Astrocyte (in vitro differentiated cells and primary cell): ENCODE measurements around the gene WWC2. TPM values are rescaled to one million over a fixed set of nuclear protein-coding genes. Genes with fewer than 3 reads are reported as not detected.
A peak's percentile ranks its signal among the peaks of the same experiment; 100 is the strongest.

Source experiments
- DNase-seq: peaks from one replicate; pipeline ENCODE4 v3.0.0-alpha.2; 2010; ENCODE audit warnings: low read depth
- FAIRE-seq: peaks from 2 replicates; lab custom pipeline; 2011; peaks lifted over from hg19 to GRCh38; lab: Jason Lieb, UNC
- H2AFZ ChIP-seq: 2 replicates; pipeline ENCODE4 v1.6.0; 2012; ENCODE audit warnings: low read depth, low read length, inconsistent platforms
- H3K27ac ChIP-seq: 2 replicates; pipeline ENCODE4 v1.5.1; 2011; ENCODE audit warnings: low read depth, low read length, inconsistent platforms
- H3K27me3 ChIP-seq: 2 replicates; pipeline ENCODE4 v1.6.0; 2011; ENCODE audit warnings: low read length, inconsistent platforms; ENCODE audit not compliant: insufficient read depth
- H3K36me3 ChIP-seq: 2 replicates; pipeline ENCODE4 v1.5.1; 2011; ENCODE audit warnings: low read length, inconsistent platforms; ENCODE audit not compliant: insufficient read depth
- H3K4me1 ChIP-seq: 2 replicates; pipeline ENCODE4 v1.5.1; 2011; ENCODE audit warnings: low read length, inconsistent platforms; ENCODE audit not compliant: insufficient read depth
- H3K4me2 ChIP-seq: 2 replicates; pipeline ENCODE4 v1.6.0; 2012; ENCODE audit warnings: low read length, inconsistent platforms
- H3K4me3 ChIP-seq: 2 replicates; pipeline ENCODE4 v1.5.1; 2011; ENCODE audit warnings: low read depth, mild to moderate bottlenecking, low read length, inconsistent platforms; ENCODE audit not compliant: insufficient read depth
- H3K79me2 ChIP-seq: 2 replicates; pipeline ENCODE4 v1.6.0; 2012; ENCODE audit warnings: mild to moderate bottlenecking, low read length, inconsistent platforms; ENCODE audit not compliant: insufficient read depth
- H3K9ac ChIP-seq: 2 replicates; pipeline ENCODE4 v1.6.0; 2012; ENCODE audit warnings: mild to moderate bottlenecking, low read length, inconsistent platforms
- H3K9me3 ChIP-seq: 2 replicates; pipeline ENCODE4 v1.5.1; 2012; ENCODE audit warnings: low read depth, mild to moderate bottlenecking, low read length, inconsistent platforms; ENCODE audit not compliant: insufficient read depth
- H4K20me1 ChIP-seq: 2 replicates; pipeline ENCODE4 v1.6.0; 2012; ENCODE audit warnings: low read length, inconsistent platforms; ENCODE audit not compliant: insufficient read depth
- H3K27ac Mint-ChIP-seq: one replicate; pipeline ENCODE4 v1.8.0; 2021; ENCODE audit warnings: mild to moderate bottlenecking, mixed read lengths; ENCODE audit not compliant: unreplicated experiment
- H3K27me3 Mint-ChIP-seq: one replicate; pipeline ENCODE4 v1.8.0; 2021; ENCODE audit warnings: low read depth, mixed read lengths; ENCODE audit not compliant: unreplicated experiment
- H3K36me3 Mint-ChIP-seq: one replicate; pipeline ENCODE4 v1.8.0; 2021; ENCODE audit warnings: low read depth, mixed read lengths; ENCODE audit not compliant: unreplicated experiment
- H3K4me1 Mint-ChIP-seq: one replicate; pipeline ENCODE4 v1.8.0; 2021; ENCODE audit warnings: low read depth, mixed read lengths; ENCODE audit not compliant: unreplicated experiment
- H3K4me3 Mint-ChIP-seq: one replicate; pipeline ENCODE4 v1.8.0; 2021; ENCODE audit warnings: mild to moderate bottlenecking, moderate library complexity, mixed read lengths; ENCODE audit not compliant: unreplicated experiment
- H3K9me3 Mint-ChIP-seq: one replicate; pipeline ENCODE4 v1.8.0; 2021; ENCODE audit warnings: mild to moderate bottlenecking, mixed read lengths; ENCODE audit not compliant: unreplicated experiment
- CTCF ChIP-seq: IDR thresholded peaks from 2 replicates; pipeline ENCODE4 v1.5.1; 2011; ENCODE audit warnings: low read depth, mild to moderate bottlenecking, inconsistent platforms, low read length, moderate library complexity; ENCODE audit not compliant: insufficient read depth
- EZH2 ChIP-seq: IDR thresholded peaks from 2 replicates; pipeline ENCODE4 v1.6.1; 2012; ENCODE audit warnings: mild to moderate bottlenecking, low read length, inconsistent platforms; ENCODE audit not compliant: insufficient read depth
- total RNA-seq: library from RNA; stranded (reverse); gene quantifications from 2 replicates; pipeline ENCODE4 v1.2.1, GENCODE V29; 2021

Gene WWC2
- total RNA-seq, 1 donor from 2014 or later: 62.6 TPM

GRCh38 chr4:183335369-183335940 is 236.4 kb downstream of the WWC2 start:
- TF ChIP-seq EZH2 (no peak), CTCF (no peak)
- no peaks in the 10 kb centered on the region for H3K36me3 ChIP-seq
- no peaks in the 10 kb centered on the region for H3K79me2 ChIP-seq
- peak overlapping the region; percentile 35 for H3K4me2 ChIP-seq
- Mint-ChIP-seq H3K4me3 (no peak overlapping the region), H3K9me3 (no peaks in the 10 kb centered on the region), H3K4me1 (peaks cover 24% of the 10 kb centered on the region), H3K36me3 (no peaks in the 10 kb centered on the region), H3K27ac (peak overlapping the region; percentile 67), H3K27me3 (peaks cover 4% of the 10 kb centered on the region)
- H4K20me1 ChIP-seq: no peaks in the 10 kb centered on the region
- H3K27me3 ChIP-seq: no peaks in the 10 kb centered on the region
- FAIRE-seq (peak; percentile 100), DNase-seq (peak; percentile 94)
- H3K4me1 ChIP-seq: peaks cover 15% of the 10 kb centered on the region
- H3K9me3 ChIP-seq: no peaks in the 10 kb centered on the region
- H2AFZ ChIP-seq: no peak overlapping the region
- H3K4me3 ChIP-seq: no peak overlapping the region
- no peak overlapping the region for H3K9ac ChIP-seq
- H3K27ac ChIP-seq: peak overlapping the region; percentile 61

DNA sequence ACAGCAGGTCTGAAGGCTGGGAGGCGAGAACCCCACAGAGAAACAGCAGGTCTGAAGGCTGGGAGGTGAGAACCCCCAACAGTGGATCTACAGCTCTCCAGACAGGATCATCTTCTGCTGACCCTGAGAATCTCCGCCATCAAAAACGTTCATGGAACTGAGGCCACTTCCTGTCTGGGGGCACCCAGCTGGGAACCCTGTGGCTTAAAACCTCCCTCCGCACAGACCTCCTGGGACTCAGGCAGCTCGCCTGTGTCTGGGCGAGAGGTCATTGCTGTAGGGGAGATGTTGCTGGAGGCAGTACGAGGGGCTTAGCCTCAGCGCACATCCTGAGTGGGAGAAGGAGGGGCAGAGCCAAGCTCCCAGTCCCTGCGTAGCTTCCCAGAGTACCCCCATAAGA is 238.3 kb downstream of the WWC2 start:
- FAIRE-seq (no peak), DNase-seq (no peak)
- Histone ChIP-seq H3K36me3 (no peaks in the 10 kb centered on the region), H3K4me1 (peaks cover 15% of the 10 kb centered on the region), H3K4me2 (no peak overlapping the region), H3K27me3 (no peaks in the 10 kb centered on the region), H3K79me2 (no peaks in the 10 kb centered on the region), H3K27ac (no peak overlapping the region), H2AFZ (peak overlapping the region; percentile 31), H3K9me3 (no peaks in the 10 kb centered on the region), H4K20me1 (no peaks in the 10 kb centered on the region), H3K9ac (no peak overlapping the region), H3K4me3 (no peak overlapping the region)
- no peaks in the 10 kb centered on the region for H3K27me3 Mint-ChIP-seq
- H3K36me3 Mint-ChIP-seq: no peaks in the 10 kb centered on the region
- H3K4me3 Mint-ChIP-seq: no peak overlapping the region
- H3K9me3 Mint-ChIP-seq: no peaks in the 10 kb centered on the region
- TF ChIP-seq EZH2: no peak
- TF ChIP-seq CTCF: no peak
- H3K4me1 Mint-ChIP-seq: peaks cover 23% of the 10 kb centered on the region
- H3K27ac Mint-ChIP-seq: no peak overlapping the region

DNA sequence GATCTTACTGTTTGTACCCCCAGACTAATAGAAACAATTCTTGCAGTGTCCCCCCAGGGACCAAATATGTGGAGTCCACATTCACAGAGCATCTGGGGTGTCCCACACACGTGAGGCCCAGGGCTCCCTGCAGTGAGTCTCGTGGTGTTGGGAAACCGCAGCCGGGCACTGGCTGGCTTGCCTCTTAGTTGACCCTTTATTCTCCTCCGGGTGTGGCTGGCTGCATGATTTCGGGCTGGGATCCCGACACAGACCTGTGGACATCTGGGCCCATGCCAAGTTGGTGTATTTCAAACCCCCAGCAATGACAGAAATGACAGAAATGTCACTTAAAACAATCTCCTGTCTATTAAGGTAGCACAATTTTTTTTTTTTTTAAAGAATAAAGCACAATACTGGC is 238.8 kb downstream of the WWC2 start:
- no peak overlapping the region for H3K27ac Mint-ChIP-seq
- Histone ChIP-seq H2AFZ (no peak overlapping the region), H3K36me3 (no peaks in the 10 kb centered on the region), H3K79me2 (no peaks in the 10 kb centered on the region), H3K4me1 (peaks cover 15% of the 10 kb centered on the region), H3K4me3 (no peak overlapping the region), H3K9me3 (no peaks in the 10 kb centered on the region), H3K27ac (no peak overlapping the region), H4K20me1 (no peaks in the 10 kb centered on the region), H3K27me3 (no peaks in the 10 kb centered on the region), H3K4me2 (no peak overlapping the region), H3K9ac (no peak overlapping the region)
- DNase-seq: no peak
- no peak for FAIRE-seq
- H3K4me1 Mint-ChIP-seq: peaks cover 21% of the 10 kb centered on the region
- no peak overlapping the region for H3K4me3 Mint-ChIP-seq
- TF ChIP-seq CTCF (no peak), EZH2 (no peak)
- H3K27me3 Mint-ChIP-seq: no peaks in the 10 kb centered on the region
- H3K9me3 Mint-ChIP-seq: no peaks in the 10 kb centered on the region
- H3K36me3 Mint-ChIP-seq: no peaks in the 10 kb centered on the region
